Kidney epithelial cell (primary cell): Measurements from ENCODE around the gene SLC39A8. TPM values are rescaled to one million over a fixed set of nuclear protein-coding genes. Genes with fewer than 3 reads are reported as not detected.

Experiments used
- DNase-seq: peaks from one replicate; pipeline ENCODE4 v3.0.0-alpha.2; 2010; ENCODE audit warnings: low read depth
- H3K27me3 ChIP-seq: 2 replicates; pipeline ENCODE4 v1.6.0; 2011; ENCODE audit warnings: low read length; ENCODE audit not compliant: control insufficient read depth, insufficient read depth
- H3K36me3 ChIP-seq: 2 replicates; pipeline ENCODE4 v1.5.1; 2011; ENCODE audit warnings: low read length; ENCODE audit not compliant: control insufficient read depth, insufficient read depth
- H3K4me3 ChIP-seq: 2 replicates; pipeline ENCODE4 v1.5.1; 2011; ENCODE audit warnings: low read depth, mild to moderate bottlenecking, control low read depth, low read length
- CTCF ChIP-seq: IDR thresholded peaks from 2 replicates; pipeline ENCODE4 v1.5.1; 2011; ENCODE audit warnings: mild to moderate bottlenecking, moderate library complexity, low read length, control low read depth, inconsistent platforms; ENCODE audit not compliant: insufficient read depth, poor library complexity, severe bottlenecking
- total RNA-seq: library from RNA; depleted of rRNA; stranded (reverse); fragments of >200 nt; gene quantifications from 2 replicates; pipeline ENCODE4 v1.2.3, GENCODE V29; 2015

The SLC39A8 gene
- total RNA-seq, 1 donor from 2014 or later, result 15.8 TPM

GRCh38 chr4:102315532-102315931, 29.8 kb downstream of the SLC39A8 start:
- H3K27me3 ChIP-seq, result no peaks in the 10 kb centered on the region
- no peak for TF ChIP-seq CTCF
- DNase-seq, result no peak
- no peaks in the 10 kb centered on the region for H3K36me3 ChIP-seq
- H3K4me3 ChIP-seq, result no peak overlapping the region

- no peak for TF ChIP-seq CTCF
Measured at GRCh38 chr4:102312417-102312816, 32.9 kb downstream of the SLC39A8 start.

GRCh38 chr4:102311912-102312311, 33.4 kb downstream of the SLC39A8 start:
- no peak for TF ChIP-seq CTCF
- Histone ChIP-seq H3K4me3 (no peak overlapping the region), H3K27me3 (no peaks in the 10 kb centered on the region), H3K36me3 (no peaks in the 10 kb centered on the region)
- no peak for DNase-seq

More at GRCh38 chr4:102312417-102312816, 32.9 kb downstream of the SLC39A8 start:
- DNase-seq, result no peak
- Histone ChIP-seq H3K36me3 (no peaks in the 10 kb centered on the region), H3K4me3 (no peak overlapping the region), H3K27me3 (no peaks in the 10 kb centered on the region)

- H3K36me3 ChIP-seq, result no peaks in the 10 kb centered on the region
- no peak for TF ChIP-seq CTCF
- H3K4me3 ChIP-seq, result no peak overlapping the region
- DNase-seq, result no peak
- H3K27me3 ChIP-seq, result no peaks in the 10 kb centered on the region
Measured at GRCh38 chr4:102311407-102311806, 33.9 kb downstream of the SLC39A8 start.

- no peak for TF ChIP-seq CTCF
- DNase-seq, result no peak
- H3K27me3 ChIP-seq, result no peaks in the 10 kb centered on the region
- no peaks in the 10 kb centered on the region for H3K36me3 ChIP-seq
- H3K4me3 ChIP-seq, result no peak overlapping the region
Measured at GRCh38 chr4:102308032-102308799, 37.1 kb downstream of the SLC39A8 start.

GRCh38 chr4:102305666-102306065, 39.6 kb downstream of the SLC39A8 start:
- Histone ChIP-seq H3K27me3 (no peaks in the 10 kb centered on the region), H3K36me3 (no peaks in the 10 kb centered on the region), H3K4me3 (no peak overlapping the region)
- no peak for TF ChIP-seq CTCF
- no peak for DNase-seq
